Cardiac muscle cell (in vitro differentiated cells and primary cell): Measurements from ENCODE around the gene CENPP. TPM values are rescaled to one million over a fixed set of nuclear protein-coding genes. Genes with fewer than 3 reads are reported as not detected.

ENCODE experiments used
- DNase-seq, 2 donors: peaks; one replicate each; pipeline versions ENCODE4 v3.0.0 to v3.0.0-alpha.2; 2010 to 2017; ENCODE audit warnings: low read depth in 1 of 2, low spot score in 1 of 2
- H3K27ac ChIP-seq: fragments of 200-600 bp; sonication (generic); 2 replicates; pipeline ENCODE4 v1.5.1; 2016
- H3K27me3 ChIP-seq: fragments of 200-600 bp; sonication (generic); 2 replicates; pipeline ENCODE4 v1.6.0; 2016; ENCODE audit warnings: control low read depth
- H3K36me3 ChIP-seq: fragments of 200-600 bp; sonication (generic); 2 replicates; pipeline ENCODE4 v1.5.1; 2016; ENCODE audit warnings: control low read depth
- H3K4me1 ChIP-seq: fragments of 200-600 bp; sonication (generic); 2 replicates; pipeline ENCODE4 v1.8.1; 2017; ENCODE audit warnings: low read depth, mild to moderate bottlenecking, mixed run types
- H3K4me3 ChIP-seq: fragments of 200-600 bp; sonication (generic); 2 replicates; pipeline ENCODE4 v1.5.1; 2016; ENCODE audit warnings: mild to moderate bottlenecking
- H3K9me3 ChIP-seq: fragments of 200-600 bp; sonication (generic); 2 replicates; pipeline ENCODE4 v1.5.1; 2017; ENCODE audit warnings: low read depth, mild to moderate bottlenecking, control low read depth
- polyA plus RNA-seq: library from polyadenylated mRNA; unstranded; fragments of >200 nt; fragmentation: Nextera tagmentation; extraction: Ambion mirVana; gene quantifications from 2 replicates; pipeline ENCODE4 v1.2.1, GENCODE V29; 2016
- total RNA-seq: library from RNA; depleted of rRNA; stranded (reverse); fragments of >200 nt; gene quantifications from 2 replicates; pipeline ENCODE4 v1.2.3, GENCODE V29; 2016
- TF ChIP-seq, protein P1 (sequence below): IDR thresholded peaks from 2 replicates; pipeline ENCODE4 v1.5.1; 2012; ENCODE audit warnings: low read depth, mild to moderate bottlenecking, low read length

The CENPP gene
- total and polyA plus RNA-seq, 2 experiments from 2014 or later, result 1.6 to 5.0 TPM

DNA sequence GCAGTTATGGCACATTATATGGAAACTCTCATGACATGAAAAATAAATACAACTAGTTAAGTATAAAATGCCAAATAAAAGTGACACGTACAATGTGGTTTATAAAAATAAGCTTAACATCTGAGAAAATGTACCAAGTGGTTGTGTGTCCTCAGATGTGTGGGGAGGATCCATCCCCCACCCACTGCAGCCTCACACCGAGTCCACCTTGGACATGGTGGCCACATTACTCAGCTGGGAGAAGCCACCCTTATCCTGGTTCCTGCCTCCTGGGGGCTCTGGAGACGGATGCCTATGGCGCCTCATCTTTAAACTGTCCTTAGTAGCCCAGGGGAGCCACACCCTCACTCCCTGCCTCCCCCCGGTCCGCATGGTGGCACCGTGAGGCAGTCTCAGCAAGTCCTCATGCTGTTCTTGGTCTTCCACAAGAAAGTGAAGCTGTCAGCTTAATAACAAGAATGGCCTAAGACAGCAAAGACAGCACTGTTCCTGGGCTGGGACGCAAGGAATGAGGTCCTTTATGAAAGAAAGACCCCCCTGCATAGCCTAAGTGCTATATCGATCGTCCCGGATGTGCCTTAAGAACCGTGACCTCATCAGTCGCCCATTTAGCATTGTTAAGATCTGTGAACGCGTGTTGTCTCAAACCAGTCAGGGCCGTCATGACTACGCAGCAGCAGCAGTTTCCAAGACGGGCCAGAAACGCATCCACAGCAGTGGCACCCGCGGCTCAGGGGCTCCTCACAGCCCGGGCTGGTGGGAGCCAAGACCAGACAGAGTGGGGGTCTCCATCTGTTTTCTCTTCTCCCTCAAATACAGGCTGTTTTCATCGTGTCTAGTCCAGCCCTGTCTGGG, 287.7 kb downstream of the CENPP start:
- Histone ChIP-seq H3K27me3 (no peaks in the 10 kb centered on the region), H3K27ac (no peak overlapping the region), H3K4me1 (no peaks in the 10 kb centered on the region), H3K36me3 (peaks cover 11% of the 10 kb centered on the region), H3K4me3 (no peak overlapping the region), H3K9me3 (no peaks in the 10 kb centered on the region)
- no peak for DNase-seq
- TF ChIP-seq, protein P1, sequence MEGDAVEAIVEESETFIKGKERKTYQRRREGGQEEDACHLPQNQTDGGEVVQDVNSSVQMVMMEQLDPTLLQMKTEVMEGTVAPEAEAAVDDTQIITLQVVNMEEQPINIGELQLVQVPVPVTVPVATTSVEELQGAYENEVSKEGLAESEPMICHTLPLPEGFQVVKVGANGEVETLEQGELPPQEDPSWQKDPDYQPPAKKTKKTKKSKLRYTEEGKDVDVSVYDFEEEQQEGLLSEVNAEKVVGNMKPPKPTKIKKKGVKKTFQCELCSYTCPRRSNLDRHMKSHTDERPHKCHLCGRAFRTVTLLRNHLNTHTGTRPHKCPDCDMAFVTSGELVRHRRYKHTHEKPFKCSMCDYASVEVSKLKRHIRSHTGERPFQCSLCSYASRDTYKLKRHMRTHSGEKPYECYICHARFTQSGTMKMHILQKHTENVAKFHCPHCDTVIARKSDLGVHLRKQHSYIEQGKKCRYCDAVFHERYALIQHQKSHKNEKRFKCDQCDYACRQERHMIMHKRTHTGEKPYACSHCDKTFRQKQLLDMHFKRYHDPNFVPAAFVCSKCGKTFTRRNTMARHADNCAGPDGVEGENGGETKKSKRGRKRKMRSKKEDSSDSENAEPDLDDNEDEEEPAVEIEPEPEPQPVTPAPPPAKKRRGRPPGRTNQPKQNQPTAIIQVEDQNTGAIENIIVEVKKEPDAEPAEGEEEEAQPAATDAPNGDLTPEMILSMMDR, result no peak

DNA sequence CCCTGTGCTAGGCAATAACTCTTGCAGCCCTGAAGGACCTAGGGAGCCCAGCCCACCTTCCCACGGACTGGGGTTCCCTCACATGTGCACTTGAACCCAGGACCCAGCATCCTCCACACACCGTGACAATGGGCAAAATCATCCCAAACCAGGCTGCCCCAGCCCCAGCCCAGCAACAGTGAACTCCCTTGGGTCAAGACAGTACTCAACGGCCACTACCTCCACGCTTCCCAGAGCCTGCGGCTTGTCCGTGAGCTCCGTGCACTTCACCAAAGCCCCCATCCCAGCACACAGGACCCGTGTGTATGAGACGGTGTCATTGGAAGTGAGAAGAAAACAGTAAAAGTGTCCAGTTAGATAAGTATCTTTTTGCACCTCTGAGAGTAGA, 288.4 kb downstream of the CENPP start:
- H3K4me3 ChIP-seq, result no peak overlapping the region
- TF ChIP-seq, protein P1, result no peak
- H3K9me3 ChIP-seq, result no peaks in the 10 kb centered on the region
- H3K27me3 ChIP-seq, result no peaks in the 10 kb centered on the region
- H3K27ac ChIP-seq, result no peak overlapping the region
- peaks cover 11% of the 10 kb centered on the region for H3K36me3 ChIP-seq
- DNase-seq, result no peak
- no peaks in the 10 kb centered on the region for H3K4me1 ChIP-seq

DNA sequence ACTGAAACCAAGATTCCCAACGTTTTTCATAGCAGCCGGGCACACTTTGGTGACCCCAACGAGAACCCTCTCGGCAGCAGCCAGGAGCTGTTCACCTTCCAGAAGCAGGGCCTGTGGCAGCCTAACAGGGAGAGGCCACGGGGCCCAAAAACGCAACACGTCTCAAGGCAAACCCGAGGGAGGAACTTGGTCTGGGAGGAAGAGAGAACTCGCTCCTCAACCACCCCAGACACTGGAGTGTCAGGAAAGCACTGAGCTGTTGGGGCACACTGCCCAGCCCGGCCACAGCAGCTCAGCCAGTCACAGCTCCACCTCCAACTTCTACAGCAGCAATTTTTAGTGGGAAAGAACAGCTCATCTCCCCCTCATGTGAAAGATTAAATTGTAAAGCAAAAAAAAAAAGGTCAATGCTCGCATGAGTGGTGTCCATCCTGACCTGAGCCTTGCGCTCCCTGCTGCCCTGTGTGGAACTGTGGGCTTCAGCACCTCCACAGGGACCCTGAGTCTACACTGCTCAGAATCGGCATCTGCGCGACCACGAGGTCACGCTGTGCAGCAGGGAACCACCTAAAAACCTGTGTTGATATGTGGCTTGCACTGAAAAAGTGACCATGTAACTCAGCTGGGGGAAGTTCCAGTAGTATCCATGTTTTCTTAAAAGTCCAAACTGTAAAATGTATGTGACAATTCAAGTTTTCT, 289.2 kb downstream of the CENPP start:
- TF ChIP-seq, protein P1, result no peak
- no peak for DNase-seq
- Histone ChIP-seq H3K27me3 (no peaks in the 10 kb centered on the region), H3K27ac (no peak overlapping the region), H3K36me3 (peaks cover 11% of the 10 kb centered on the region), H3K4me1 (no peaks in the 10 kb centered on the region), H3K4me3 (no peak overlapping the region), H3K9me3 (no peaks in the 10 kb centered on the region)

DNA sequence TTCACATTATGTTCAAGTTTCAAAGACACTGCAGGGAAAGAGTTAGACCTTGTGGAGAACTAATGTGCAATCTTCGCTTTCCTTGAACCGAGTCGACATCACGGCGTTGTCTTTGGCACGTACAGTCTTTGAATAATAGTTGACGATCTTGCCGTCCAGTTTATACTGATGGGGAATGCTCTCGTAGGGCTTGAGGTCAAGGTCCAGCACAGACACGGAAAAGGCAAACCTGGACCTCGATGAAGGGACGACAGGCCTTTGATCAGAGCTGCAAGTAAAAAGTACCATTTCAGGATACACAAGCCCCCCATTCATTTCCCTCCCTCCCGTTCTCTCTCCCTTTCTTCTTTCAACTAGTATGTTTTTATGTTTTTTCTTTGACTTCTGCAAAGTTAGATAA, 290.0 kb downstream of the CENPP start:
- Histone ChIP-seq H3K9me3 (no peaks in the 10 kb centered on the region), H3K4me3 (no peak overlapping the region), H3K27ac (no peak overlapping the region), H3K4me1 (no peaks in the 10 kb centered on the region), H3K27me3 (no peaks in the 10 kb centered on the region), H3K36me3 (peaks cover 11% of the 10 kb centered on the region)
- TF ChIP-seq, protein P1, result no peak
- DNase-seq, result no peak

DNA sequence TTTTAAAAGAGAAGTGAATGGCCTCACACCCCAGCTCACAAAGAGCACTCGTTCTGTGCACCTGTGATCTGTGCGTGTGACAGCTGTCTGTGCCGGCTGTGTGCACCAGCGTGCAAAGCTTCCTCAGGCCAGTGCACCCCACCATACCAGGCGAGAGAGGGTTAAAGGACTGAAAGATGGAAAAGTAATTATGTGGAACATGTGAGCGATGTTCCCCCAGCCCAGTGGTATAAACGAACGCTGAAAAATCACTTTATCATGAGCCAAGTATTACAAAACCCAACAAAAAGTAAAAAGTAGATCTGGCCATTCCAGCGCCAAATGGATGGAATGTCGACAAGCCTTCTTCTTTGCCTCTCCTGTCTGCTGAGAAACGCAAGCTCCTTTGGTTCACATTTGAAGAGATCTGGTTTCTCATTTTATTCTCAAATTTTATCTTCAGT, 290.5 kb downstream of the CENPP start:
- no peaks in the 10 kb centered on the region for H3K27me3 ChIP-seq
- TF ChIP-seq, protein P1, result no peak
- no peaks in the 10 kb centered on the region for H3K9me3 ChIP-seq
- H3K27ac ChIP-seq, result no peak overlapping the region
- H3K4me3 ChIP-seq, result no peak overlapping the region
- H3K4me1 ChIP-seq, result no peaks in the 10 kb centered on the region
- peaks cover 11% of the 10 kb centered on the region for H3K36me3 ChIP-seq
- no peak for DNase-seq
